ENCODE data around the gene USP5. TPM values are rescaled to one million over a fixed set of nuclear protein-coding genes. Genes with fewer than 3 reads are reported as not detected.

USP5 gene
- total RNA-seq, 1 experiment from 2014 or later, result 175 TPM

- no peak overlapping the region for H3K9ac ChIP-seq (ENCODE audit: low read length)
- peaks cover 15 to 31% of the 10 kb centered on the region in 2 experiments for H3K4me1 ChIP-seq (ENCODE audit: control insufficient read depth in 1 of 2, insufficient read depth in 2 of 2, low read length in 2 of 2)
- peak overlapping the region; percentile 100; the same call in 1 of the 2 replicates for H3K4me2 ChIP-seq (ENCODE audit: low read length)
- RAD21 ChIA-PET (ENCODE audit: low non-redundant PET in 1 of 2, low total read pairs in 2 of 2, uncharacterized antibody in 2 of 2, unreplicated experiment in 2 of 2), result no interaction called here
- POLR2A ChIA-PET, result interaction anchor here (8.9 kb wide), 1 partner anchor 15 kb away, joined by 186 read pairs; the partner anchor contains the start of genes SPSB2 and TPI1
- DNase-seq (ENCODE audit: low read depth, low spot score) (no peak), ATAC-seq (no peak)
- CTCF ChIA-PET, result interaction anchor here (3.4 kb wide), 1 partner anchor 101 kb away, joined by 19 read pairs; the partner anchor contains the start of gene MLF2
- H3K27ac ChIP-seq (ENCODE audit: low read depth, low read length), result peak overlapping the region; percentile 65
- no peaks in the 10 kb centered on the region for H3K27me3 ChIP-seq (ENCODE audit: insufficient read depth, low read length)
- H3K9me3 ChIP-seq (ENCODE audit: control insufficient read depth in 1 of 2, insufficient read depth in 1 of 2, low read depth in 1 of 2, low read length in 2 of 2), result no peaks in the 10 kb centered on the region
- H2AFZ ChIP-seq (ENCODE audit: low read depth, low read length, poor library complexity, severe bottlenecking), result no peak overlapping the region
- no peaks in the 10 kb centered on the region for H3K9me2 ChIP-seq (ENCODE audit: insufficient read depth)
- peaks cover 33 to 56% of the 10 kb centered on the region in 2 experiments; a peak in 3 of 4 replicates for H3K36me3 ChIP-seq (ENCODE audit: control insufficient read depth in 1 of 2, insufficient read depth in 2 of 2, low read length in 2 of 2)
- no TSS peak for BruUV-seq (replicated peaks)
- TF ChIP-seq REST (IDR thresholded peaks at IDR 0.05; ENCODE audit: low read depth) (no peak), POLR2AphosphoS5 (IDR thresholded peaks at IDR 0.05; ENCODE audit: low read depth, low read length) (no peak), ZFX (IDR thresholded peaks at IDR 0.05) (no peak), CBX3 (IDR thresholded peaks at IDR 0.05; ENCODE audit: low read depth) (no peak), ELF1 (IDR thresholded peaks at IDR 0.05; ENCODE audit: borderline replicate concordance, low read depth) (no peak), JUND (IDR thresholded peaks at IDR 0.05) (no peak), RAD21 (IDR thresholded peaks at IDR 0.05; ENCODE audit: low read depth) (no peak), EGR1 (IDR thresholded peaks at IDR 0.05; ENCODE audit: low read depth) (no peak), YY1 (IDR thresholded peaks at IDR 0.05; ENCODE audit: extremely low read depth, insufficient replicate concordance, low read depth, low read length) (no peak), MAX (IDR thresholded peaks at IDR 0.05) (no peak), EZH2 (IDR thresholded peaks at IDR 0.05) (no peak), FOSL1 (IDR thresholded peaks at IDR 0.05; ENCODE audit: low read depth) (no peak), TCF7L2 (IDR thresholded peaks at IDR 0.05; ENCODE audit: borderline replicate concordance, extremely low read depth, insufficient read depth, insufficient read length) (no peak), ZBTB33 (IDR thresholded peaks at IDR 0.05; ENCODE audit: extremely low read depth, insufficient replicate concordance, low read length) (no peak), SIN3A (IDR thresholded peaks at IDR 0.05; ENCODE audit: low read depth) (no peak), ATF3 (IDR thresholded peaks at IDR 0.05) (no peak), EZH2phosphoT487 (IDR thresholded peaks at IDR 0.05; ENCODE audit: borderline replicate concordance) (no peak), SRF (IDR thresholded peaks at IDR 0.05; ENCODE audit: low read depth) (no peak), CEBPB (IDR thresholded peaks at IDR 0.05; ENCODE audit: low read depth) (no peak)
- H3K4me3 ChIP-seq (replicated peaks in 1 of 2; ENCODE audit: low read depth in 1 of 2, low read length in 2 of 2), result no peak overlapping the region
- peaks cover 49% of the 10 kb centered on the region for H3K79me2 ChIP-seq (ENCODE audit: insufficient read depth, low read length)
- intact Hi-C loops (cut with micrococcal nuclease), result loop anchor here (5.0 kb wide), 1 partner anchor 247 kb away; the partner anchor contains the start of gene CHD4
- H4K20me1 ChIP-seq (ENCODE audit: insufficient read depth), result no peaks in the 10 kb centered on the region
These were observed 2.1 kb downstream of the USP5 start for GRCh38 chr12:6854036-6854435.
